Measurements from ENCODE around the gene MED13.

GRCh38 chr17:61980535-61980934 lies 84.5 kb downstream of the MED13 start:
- no peak for TF ChIP-seq EZH2 (IDR thresholded peaks at IDR 0.05; ENCODE audit: insufficient read depth, poor library complexity, severe bottlenecking)
- TF ChIP-seq EZH2phosphoT487 (IDR thresholded peaks at IDR 0.05; ENCODE audit: insufficient read depth, low read depth), result no peak
